ENCODE measurements around the gene MAP3K5.
"Not testable (repeated sequence)": the region's sequence is repeated elsewhere in the genome, so short reads cannot be mapped to it uniquely, and the experiment has no call there.

MAP3K5 gene

GRCh38 chr6:136716917-136717715 is 75.2 kb downstream of the MAP3K5 start:
- H3K9ac ChIP-seq (ENCODE audit: low read length) = no peak overlapping the region
- H3K4me2 ChIP-seq (ENCODE audit: low read length) = peak overlapping the region; percentile 7; the same call in 1 of the 2 replicates

DNA sequence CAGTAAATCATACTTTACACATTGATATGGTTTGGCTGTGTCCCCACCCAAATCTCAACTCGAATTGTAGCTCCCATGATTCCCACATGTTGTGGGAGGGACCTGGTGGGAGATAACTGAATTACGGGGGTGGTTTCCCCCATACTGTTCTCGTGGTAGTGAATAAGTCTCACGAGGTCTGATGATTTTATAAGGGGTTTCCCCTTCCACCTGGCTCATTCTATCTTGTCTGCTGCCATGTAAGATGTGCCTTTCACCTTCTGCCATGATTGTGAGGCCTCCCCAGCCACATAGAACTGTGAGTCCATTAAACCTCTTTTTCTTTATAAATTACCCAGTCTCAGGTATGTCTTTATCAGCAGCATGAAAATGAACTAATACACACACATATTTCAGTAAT is 79.6 kb downstream of the MAP3K5 start:
- H3K79me2 ChIP-seq (ENCODE audit: insufficient read depth, low read length); H3K4me2 ChIP-seq (ENCODE audit: low read length); H3K9me3 ChIP-seq (ENCODE audit: low read length); H3K36me3 ChIP-seq (ENCODE audit: insufficient read depth, low read length); H4K20me1 ChIP-seq (ENCODE audit: insufficient read depth, low read length); H3K27ac ChIP-seq (ENCODE audit: low read depth, low read length, poor library complexity, severe bottlenecking); H3K9ac ChIP-seq (ENCODE audit: low read length); H3K27me3 ChIP-seq (ENCODE audit: insufficient read depth, low read length); H3K9me2 ChIP-seq (ENCODE audit: low read depth, low read length); H2AFZ ChIP-seq (ENCODE audit: low read length); H3F3A ChIP-seq (ENCODE audit: insufficient read depth, low read length); H3K4me3 ChIP-seq (ENCODE audit: low read depth, low read length, poor library complexity, severe bottlenecking): not testable (repeated sequence)
- peaks cover 16% of the 10 kb centered on the region for H3K4me1 ChIP-seq (ENCODE audit: insufficient read depth, low read length, severe bottlenecking)

More at GRCh38 chr6:136716917-136717715, 75.2 kb downstream of the MAP3K5 start:
- Histone ChIP-seq H3K9me3 (ENCODE audit: low read length) (peaks cover 3% of the 10 kb centered on the region; the same call in 1 of the 2 replicates), H3K4me1 (ENCODE audit: insufficient read depth, low read length, severe bottlenecking) (peaks cover 42% of the 10 kb centered on the region), H3K4me3 (ENCODE audit: low read depth, low read length, poor library complexity, severe bottlenecking) (no peak overlapping the region), H3K27me3 (ENCODE audit: insufficient read depth, low read length) (no peaks in the 10 kb centered on the region), H3K27ac (ENCODE audit: low read depth, low read length, poor library complexity, severe bottlenecking) (peak overlapping the region; percentile 57), H3K79me2 (ENCODE audit: insufficient read depth, low read length) (no peaks in the 10 kb centered on the region), H3F3A (ENCODE audit: insufficient read depth, low read length) (no peaks in the 10 kb centered on the region), H2AFZ (ENCODE audit: low read length) (no peak overlapping the region), H3K36me3 (ENCODE audit: insufficient read depth, low read length) (peaks cover 6% of the 10 kb centered on the region; the same call in 1 of the 2 replicates), H4K20me1 (ENCODE audit: insufficient read depth, low read length) (no peaks in the 10 kb centered on the region), H3K9me2 (ENCODE audit: low read depth, low read length) (no peaks in the 10 kb centered on the region)
- TF ChIP-seq CTCF (IDR thresholded peaks at IDR 0.05; ENCODE audit: low read length) (no peak), EZH2 (IDR thresholded peaks at IDR 0.05; ENCODE audit: borderline replicate concordance, low read length) (no peak)

DNA sequence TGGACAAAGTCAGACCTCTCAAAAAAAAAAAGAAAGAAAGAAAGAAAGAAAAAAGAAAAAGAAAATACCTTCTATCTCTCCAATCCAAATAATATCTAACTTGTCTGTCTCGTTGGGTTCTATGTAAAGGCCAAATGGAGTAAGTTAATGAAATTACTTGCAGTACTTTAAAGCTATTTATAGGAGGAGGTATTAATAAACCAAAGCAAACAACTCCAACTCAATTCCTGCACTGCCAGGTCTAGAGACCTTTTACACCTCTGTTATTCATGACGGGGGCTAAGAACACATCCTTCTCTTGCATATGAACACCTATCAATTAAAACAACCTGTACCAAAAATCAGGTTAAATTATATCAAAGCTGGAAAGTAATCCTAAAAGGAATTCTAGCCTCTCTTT is 80.6 kb downstream of the MAP3K5 start:
- no peak overlapping the region for H3K9ac ChIP-seq (ENCODE audit: low read length)
- peaks cover 9% of the 10 kb centered on the region; the same call in 1 of the 2 replicates for H3K36me3 ChIP-seq (ENCODE audit: insufficient read depth, low read length)
- no peak overlapping the region for H2AFZ ChIP-seq (ENCODE audit: low read length)
- H3K9me3 ChIP-seq (ENCODE audit: low read length) = no peaks in the 10 kb centered on the region
- no peak overlapping the region for H3K4me2 ChIP-seq (ENCODE audit: low read length)
- H3K9me2 ChIP-seq (ENCODE audit: low read depth, low read length) = no peaks in the 10 kb centered on the region
- H3F3A ChIP-seq (ENCODE audit: insufficient read depth, low read length) = no peaks in the 10 kb centered on the region
- H3K4me3 ChIP-seq (ENCODE audit: low read depth, low read length, poor library complexity, severe bottlenecking) = no peak overlapping the region
- TF ChIP-seq EZH2 (IDR thresholded peaks at IDR 0.05; ENCODE audit: borderline replicate concordance, low read length) = no peak
- no peaks in the 10 kb centered on the region for H3K79me2 ChIP-seq (ENCODE audit: insufficient read depth, low read length)
- no peaks in the 10 kb centered on the region for H3K27me3 ChIP-seq (ENCODE audit: insufficient read depth, low read length)
- H3K4me1 ChIP-seq (ENCODE audit: insufficient read depth, low read length, severe bottlenecking) = peaks cover 6% of the 10 kb centered on the region
- H4K20me1 ChIP-seq (ENCODE audit: insufficient read depth, low read length) = no peaks in the 10 kb centered on the region
- H3K27ac ChIP-seq (ENCODE audit: low read depth, low read length, poor library complexity, severe bottlenecking) = no peak overlapping the region

GRCh38 chr6:136710877-136711552 is 81.3 kb downstream of the MAP3K5 start:
- H3K36me3 ChIP-seq (ENCODE audit: insufficient read depth, low read length) = peaks cover 9% of the 10 kb centered on the region; the same call in 1 of the 2 replicates
- no peak overlapping the region for H3K4me2 ChIP-seq (ENCODE audit: low read length)
- H2AFZ ChIP-seq (ENCODE audit: low read length) = no peak overlapping the region
- no peak overlapping the region for H3K27ac ChIP-seq (ENCODE audit: low read depth, low read length, poor library complexity, severe bottlenecking)
- H4K20me1 ChIP-seq (ENCODE audit: insufficient read depth, low read length) = no peaks in the 10 kb centered on the region
- no peaks in the 10 kb centered on the region for H3K27me3 ChIP-seq (ENCODE audit: insufficient read depth, low read length)
- no peaks in the 10 kb centered on the region for H3F3A ChIP-seq (ENCODE audit: insufficient read depth, low read length)
- TF ChIP-seq CTCF (IDR thresholded peaks at IDR 0.05; ENCODE audit: low read length) (no peak), EZH2 (IDR thresholded peaks at IDR 0.05; ENCODE audit: borderline replicate concordance, low read length) (no peak)
- H3K9me2 ChIP-seq (ENCODE audit: low read depth, low read length) = no peaks in the 10 kb centered on the region
- H3K4me3 ChIP-seq (ENCODE audit: low read depth, low read length, poor library complexity, severe bottlenecking) = no peak overlapping the region
- H3K9ac ChIP-seq (ENCODE audit: low read length) = no peak overlapping the region
- H3K4me1 ChIP-seq (ENCODE audit: insufficient read depth, low read length, severe bottlenecking) = no peaks in the 10 kb centered on the region
- no peaks in the 10 kb centered on the region for H3K79me2 ChIP-seq (ENCODE audit: insufficient read depth, low read length)
- no peaks in the 10 kb centered on the region for H3K9me3 ChIP-seq (ENCODE audit: low read length)

Data from OCI-LY1 (cell line).